HCT116 (cell line): ENCODE data around the gene MSTN. TPM values are rescaled to one million over a fixed set of nuclear protein-coding genes. Genes with fewer than 3 reads are reported as not detected.

Experiments
- ATAC-seq: fragments of 200-7000 bp; cut with Tn5 transposase; 2 replicates; pipeline ENCODE4 v1.9.1; 2020; ENCODE audit warnings: mild to moderate bottlenecking, moderate library complexity
- BruUV-seq: library from RNA; stranded (reverse); fragments of 400-500 nt; replicated peaks from 2 replicates; lab custom pipeline; 2021; lab: Mats Ljungman, UMichigan
- CTCF ChIA-PET: fragments of 300-600 bp; sonication (Branson Sonifier 250); formaldehyde crosslinking; loops from one replicate; lab custom pipeline; 2021; ENCODE audit warnings: antibody characterized with exemption; lab: Charles Lee
- POLR2A ChIA-PET: fragments of 300-600, 350-600 bp; sonication (Branson Sonifier 250); formaldehyde crosslinking; loops from one replicate; lab custom pipeline; 2021; ENCODE audit warnings: antibody characterized with exemption; lab: Charles Lee
- RAD21 ChIA-PET, 2 experiments: fragments of 300-600 bp; sonication (Branson Sonifier 250); formaldehyde crosslinking; loops; one replicate each; lab custom pipeline; 2023; ENCODE audit warnings: low total read pairs in 2 of 2; ENCODE audit not compliant: uncharacterized antibody in 2 of 2, unreplicated experiment in 2 of 2, low non-redundant PET in 1 of 2; lab: Charles Lee
- DNase-seq: peaks from one replicate; pipeline ENCODE4 v3.0.0-alpha.2; 2010; ENCODE audit warnings: low read depth, low spot score
- H2AFZ ChIP-seq: fragments of 200-600 bp; shearing (Covaris generic), sonication (generic); 2 replicates; pipeline ENCODE4 v1.6.1; 2017; ENCODE audit warnings: low read depth, mixed run types, mixed read lengths, antibody characterized with exemption, low read length; ENCODE audit not compliant: poor library complexity, severe bottlenecking
- H3K27ac ChIP-seq: 2 replicates; pipeline ENCODE4 v1.5.1; 2012; ENCODE audit warnings: low read depth, low read length
- H3K27me3 ChIP-seq: fragments of 200-600 bp; sonication (generic); 2 replicates; pipeline ENCODE4 v1.6.1; 2016; ENCODE audit warnings: mixed run types, low read length, mixed read lengths; ENCODE audit not compliant: insufficient read depth
- H3K36me3 ChIP-seq, 2 experiments: fragments of 200-500 bp in 1 of 2; fragments of 200-600 bp in 1 of 2; sonication (Bioruptor generic) in 1 of 2; sonication (generic) in 1 of 2; 2 replicates each; pipeline versions ENCODE4 v1.5.1 to v1.6.1; 2014 to 2016; ENCODE audit warnings: low read length in 2 of 2, inconsistent platforms in 1 of 2, mixed read lengths in 1 of 2, mixed run types in 1 of 2; ENCODE audit not compliant: insufficient read depth in 2 of 2, control insufficient read depth in 1 of 2
- H3K4me1 ChIP-seq, 2 experiments: fragments of 200-600 bp in 1 of 2; sonication (generic) in 1 of 2; 2 replicates each; pipeline versions ENCODE4 v1.5.1 to v1.6.1; 2012 to 2017; ENCODE audit warnings: low read length in 2 of 2, inconsistent platforms in 1 of 2, mild to moderate bottlenecking in 1 of 2, mixed read lengths in 1 of 2, mixed run types in 1 of 2, moderate library complexity in 1 of 2; ENCODE audit not compliant: insufficient read depth in 2 of 2, control insufficient read depth in 1 of 2
- H3K4me2 ChIP-seq: fragments of 200-600 bp; sonication (generic); 2 replicates; pipeline ENCODE4 v1.6.1; 2017; ENCODE audit warnings: mixed run types, low read length, mixed read lengths
- H3K4me3 ChIP-seq, 2 experiments: fragments of 200-600 bp in 1 of 2; sonication (generic) in 1 of 2; replicated peaks in 1 of 2; 2 replicates each; pipeline ENCODE4 v1.5.1; 2011 to 2016; ENCODE audit warnings: low read length in 2 of 2, control low read depth in 1 of 2, low read depth in 1 of 2, mild to moderate bottlenecking in 1 of 2, mixed read lengths in 1 of 2, mixed run types in 1 of 2
- H3K79me2 ChIP-seq: fragments of 200-600 bp; sonication (generic); 2 replicates; pipeline ENCODE4 v1.6.1; 2017; ENCODE audit warnings: mild to moderate bottlenecking, mixed run types, low read length, moderate library complexity, mixed read lengths; ENCODE audit not compliant: insufficient read depth
- H3K9ac ChIP-seq: fragments of 200-600 bp; sonication (generic); 2 replicates; pipeline ENCODE4 v1.6.1; 2016; ENCODE audit warnings: low read length, mixed read lengths
- H3K9me2 ChIP-seq: fragments of 200-600 bp; sonication (generic), shearing (Covaris generic); 2 replicates; pipeline ENCODE4 v1.6.1; 2017; ENCODE audit warnings: mixed run types, mild to moderate bottlenecking, moderate library complexity; ENCODE audit not compliant: insufficient read depth
- H3K9me3 ChIP-seq, 2 experiments: fragments of 200-500 bp in 1 of 2; fragments of 200-600 bp in 1 of 2; sonication (Bioruptor generic) in 1 of 2; sonication (generic) in 1 of 2; 2 replicates each; pipeline ENCODE4 v1.6.1; 2014 to 2017; ENCODE audit warnings: low read length in 2 of 2, mixed read lengths in 2 of 2, inconsistent platforms in 1 of 2, low read depth in 1 of 2, mild to moderate bottlenecking in 1 of 2, mixed run types in 1 of 2, moderate library complexity in 1 of 2; ENCODE audit not compliant: control insufficient read depth in 1 of 2, insufficient read depth in 1 of 2
- H4K20me1 ChIP-seq: fragments of 200-600 bp; sonication (generic), shearing (Covaris generic); 2 replicates; pipeline ENCODE4 v1.6.1; 2017; ENCODE audit warnings: mixed run types, mild to moderate bottlenecking, moderate library complexity; ENCODE audit not compliant: insufficient read depth
- CBX3 ChIP-seq: IDR thresholded peaks from 2 replicates; pipeline ENCODE4 v1.6.1; 2012; ENCODE audit warnings: low read depth
- CEBPB ChIP-seq: IDR thresholded peaks from 2 replicates; pipeline ENCODE4 v1.6.1; 2012; ENCODE audit warnings: low read depth
- CTCF ChIP-seq, 3 experiments: fragments of 200-600 bp in 1 of 3; sonication (generic) in 1 of 3; IDR thresholded peaks in 2 of 3; conservative IDR thresholded peaks in 1 of 3; 2 replicates each; pipeline ENCODE4 v1.5.1; 2012 to 2017; ENCODE audit warnings: low read depth in 2 of 3, low read length in 2 of 3, antibody characterized with exemption in 1 of 3, borderline replicate concordance in 1 of 3, control low read depth in 1 of 3, mild to moderate bottlenecking in 1 of 3, mixed read lengths in 1 of 3, mixed run types in 1 of 3, moderate library complexity in 1 of 3; ENCODE audit not compliant: insufficient read depth in 1 of 3
- EGR1 ChIP-seq: IDR thresholded peaks from 2 replicates; pipeline ENCODE4 v1.6.1; 2012; ENCODE audit warnings: low read depth
- ELF1 ChIP-seq: IDR thresholded peaks from 2 replicates; pipeline ENCODE4 v1.6.1; 2012; ENCODE audit warnings: low read depth, borderline replicate concordance
- EZH2phosphoT487 ChIP-seq: fragments of 200-600 bp; IDR thresholded peaks from 2 replicates; pipeline ENCODE4 v1.6.1; 2018; ENCODE audit warnings: antibody characterized with exemption, borderline replicate concordance
- JUND ChIP-seq: IDR thresholded peaks from 2 replicates; pipeline ENCODE4 v1.6.1; 2012
- RAD21 ChIP-seq: IDR thresholded peaks from 2 replicates; pipeline ENCODE4 v1.6.1; 2012; ENCODE audit warnings: low read depth, mild to moderate bottlenecking
- REST ChIP-seq: IDR thresholded peaks from 2 replicates; pipeline ENCODE4 v1.6.1; 2012; ENCODE audit warnings: low read depth
- SIN3A ChIP-seq: IDR thresholded peaks from 2 replicates; pipeline ENCODE4 v1.6.1; 2012; ENCODE audit warnings: low read depth
- TCF7L2 ChIP-seq: IDR thresholded peaks from 2 replicates; pipeline ENCODE4 v1.7.0; 2011; ENCODE audit warnings: borderline replicate concordance, inconsistent platforms; ENCODE audit not compliant: insufficient read depth, insufficient read length; ENCODE audit errors: extremely low read depth
- YY1 ChIP-seq: IDR thresholded peaks from 2 replicates; pipeline ENCODE4 v1.6.1; 2011; ENCODE audit warnings: low read length, low read depth, moderate library complexity, mild to moderate bottlenecking; ENCODE audit not compliant: insufficient replicate concordance; ENCODE audit errors: extremely low read depth
- ZBTB33 ChIP-seq: IDR thresholded peaks from 2 replicates; pipeline ENCODE4 v1.6.1; 2011; ENCODE audit warnings: mild to moderate bottlenecking, low read length, moderate library complexity; ENCODE audit not compliant: insufficient replicate concordance; ENCODE audit errors: extremely low read depth
- ZFX ChIP-seq: fragments of 450-650 bp; IDR thresholded peaks from 2 replicates; pipeline ENCODE4 v1.6.1; 2017
- intact Hi-C: fragments of 100-400 bp; cut with micrococcal nuclease; formaldehyde crosslinking; loops from 2 replicates; pipeline ENCODE4 v1.10.0; 2022
- total RNA-seq: library from RNA; stranded (reverse); gene quantifications from one replicate; pipeline ENCODE4 v1.2.1, GENCODE V29; 2021; ENCODE audit not compliant: unreplicated experiment

The MSTN gene
- total RNA-seq, 1 experiment from 2014 or later, result 0.12 TPM

- TF ChIP-seq CTCF (IDR thresholded peaks at IDR 0.05 in 2 of 3, conservative IDR thresholded peaks at IDR 0.05 in 1 of 3; ENCODE audit: borderline replicate concordance in 1 of 3, insufficient read depth in 1 of 3, low read depth in 2 of 3, low read length in 2 of 3) (no peak), TCF7L2 (no peak), EGR1 (no peak), EZH2phosphoT487 (no peak), ZFX (no peak), JUND (no peak), SIN3A (no peak), CBX3 (no peak), ELF1 (no peak), ZBTB33 (no peak)
Measured at GRCh38 chr2:190080527-190081049, 18.1 kb upstream of the MSTN start (continued).

- POLR2A ChIA-PET, result no interaction called here
- Histone ChIP-seq H3K4me2 (no peak overlapping the region), H3K9me3 (no peaks in the 10 kb centered on the region), H4K20me1 (no peaks in the 10 kb centered on the region), H3K79me2 (no peaks in the 10 kb centered on the region), H3K27me3 (no peaks in the 10 kb centered on the region), H3K9me2 (no peaks in the 10 kb centered on the region), H3K4me3 (no peak overlapping the region), H3K27ac (no peak overlapping the region), H2AFZ (no peak overlapping the region), H3K9ac (no peak overlapping the region), H3K36me3 (no peaks in the 10 kb centered on the region), H3K4me1 (no peaks in the 10 kb centered on the region)
- no peak for ATAC-seq
- BruUV-seq, result no TSS peak
- no peak for DNase-seq
- intact Hi-C loops, result no loop called here
- RAD21 ChIA-PET, result no interaction called here
- CTCF ChIA-PET, result no interaction called here
- no peak for TF ChIP-seq EZH2phosphoT487
- no peak for TF ChIP-seq ZFX
- TF ChIP-seq CEBPB, result no peak
- no peak for TF ChIP-seq CTCF (IDR thresholded peaks at IDR 0.05 in 2 of 3, conservative IDR thresholded peaks at IDR 0.05 in 1 of 3; ENCODE audit: borderline replicate concordance in 1 of 3, insufficient read depth in 1 of 3, low read depth in 2 of 3, low read length in 2 of 3)
- no peak for TF ChIP-seq YY1
- TF ChIP-seq REST, result no peak
- no peak for TF ChIP-seq RAD21
Measured at GRCh38 chr2:190079160-190079559, 16.6 kb upstream of the MSTN start.
